Gastrocnemius medialis (tissue), 4 donors: ENCODE data around the gene LMX1B. TPM values are rescaled to one million over a fixed set of nuclear protein-coding genes. Genes with fewer than 3 reads are reported as not detected.

Experiments used
- ATAC-seq, 2 donors: fragments of 150-250 bp; one replicate each; pipeline ENCODE4 v1.9.1; 2016
- DNase-seq, 2 donors: peaks; one replicate each; pipeline ENCODE4 v3.0.0-alpha.2; 2019
- H3K27ac ChIP-seq, 4 donors: fragments of 200-600 bp; sonication (generic); 1 replicate in 1 of 4; 2 replicates in 3 of 4; pipeline ENCODE4 v1.5.1; 2016 to 2018; ENCODE audit warnings: mild to moderate bottlenecking in 2 of 4, moderate library complexity in 1 of 4
- H3K27me3 ChIP-seq, 3 donors: fragments of 200-600 bp; sonication (generic) in 2 of 3; 1 replicate in 1 of 3; 2 replicates in 2 of 3; pipeline versions ENCODE4 v1.5.1 to v1.6.0; 2016 to 2019; ENCODE audit warnings: mild to moderate bottlenecking in 1 of 3, moderate library complexity in 1 of 3
- H3K36me3 ChIP-seq, 2 donors: fragments of 200-600 bp; sonication (generic) in 1 of 2; one replicate each; pipeline ENCODE4 v1.5.1; 2017 to 2018
- H3K4me1 ChIP-seq, 2 donors: fragments of 200-600 bp; sonication (generic) in 1 of 2; one replicate each; pipeline ENCODE4 v1.5.1; 2016 to 2017; ENCODE audit warnings: mild to moderate bottlenecking in 2 of 2
- H3K4me3 ChIP-seq, 4 donors: fragments of 200-600 bp; sonication (generic) in 3 of 4; 1 replicate in 1 of 4; 2 replicates in 3 of 4; pipeline ENCODE4 v1.5.1; 2016 to 2019; ENCODE audit warnings: mild to moderate bottlenecking in 2 of 4
- H3K9me3 ChIP-seq, 3 donors: fragments of 200-600 bp; sonication (generic) in 2 of 3; 1 replicate in 1 of 3; 2 replicates in 2 of 3; pipeline ENCODE4 v1.5.1; 2016 to 2019
- CTCF ChIP-seq, 5 experiments: fragments of 450-650 bp in 3 of 5; fragments of 200-600 bp in 2 of 5; sonication (generic) in 2 of 5; IDR thresholded peaks in 4 of 5; conservative IDR thresholded peaks in 1 of 5; 1 replicate in 4 of 5; 2 replicates in 1 of 5; pipeline ENCODE4 v1.5.1; 2016 to 2019; ENCODE audit warnings: antibody characterized with exemption in 5 of 5, mild to moderate bottlenecking in 3 of 5, moderate library complexity in 3 of 5
- POLR2A ChIP-seq, 2 donors: fragments of 450-650 bp; IDR thresholded peaks; one replicate each; pipeline ENCODE4 v1.6.1; 2017; ENCODE audit warnings: antibody characterized with exemption in 2 of 2, mild to moderate bottlenecking in 2 of 2, moderate library complexity in 2 of 2
- in situ Hi-C, 4 donors: fragments of 200-750 bp; cut with MboI; loops; one replicate each; pipeline versions ENCODE4 v1.15.0 to v1.8.0; 2017; ENCODE audit warnings: low sequenced_read_pairs in 4 of 4
- intact Hi-C: fragments of 100-400 bp; cut with DNase I; formaldehyde crosslinking; loops from one replicate; pipeline ENCODE4 v1.15.1; 2023; ENCODE audit warnings: low total_unique reads
- total RNA-seq, 4 donors: library from RNA; depleted of rRNA; stranded (reverse); fragments of >200 nt; gene quantifications; one replicate each; pipeline versions ENCODE4 v1.1.0 to v1.2.3, GENCODE V29; 2016

Gene LMX1B
- total RNA-seq, 4 donors from 2014 or later = 0.31 to 0.46 (median 0.35) TPM; not detected in 1

- DNase-seq = no peak
- H3K27me3 ChIP-seq = peaks cover 0 to 7% (median 5%) of the 10 kb centered on the region in 3 donors
- intact Hi-C loops = no loop called here
- no peaks in the 10 kb centered on the region for H3K9me3 ChIP-seq
- no peak overlapping the region for H3K27ac ChIP-seq
- H3K36me3 ChIP-seq = no peaks in the 10 kb centered on the region
- in situ Hi-C loops = no loop called here
- TF ChIP-seq POLR2A (IDR thresholded peaks at IDR 0.05) (no peak), CTCF (IDR thresholded peaks at IDR 0.05 in 4 of 5, conservative IDR thresholded peaks at IDR 0.05 in 1 of 5) (no peak)
- H3K4me3 ChIP-seq = no peak overlapping the region
- no peak for ATAC-seq
- no peaks in the 10 kb centered on the region for H3K4me1 ChIP-seq
Measured at GRCh38 chr9:126694206-126695081, 80.7 kb downstream of the LMX1B start.

- Histone ChIP-seq H3K4me3 (no peak overlapping the region), H3K9me3 (no peaks in the 10 kb centered on the region), H3K4me1 (no peaks in the 10 kb centered on the region), H3K27me3 (no peaks in the 10 kb centered on the region), H3K36me3 (no peaks in the 10 kb centered on the region), H3K27ac (no peak overlapping the region)
- intact Hi-C loops = no loop called here
- no peak for DNase-seq
- ATAC-seq = no peak
- in situ Hi-C loops = no loop called here
- no peak for TF ChIP-seq CTCF (IDR thresholded peaks at IDR 0.05 in 4 of 5, conservative IDR thresholded peaks at IDR 0.05 in 1 of 5)
- no peak for TF ChIP-seq POLR2A (IDR thresholded peaks at IDR 0.05)
Measured at GRCh38 chr9:126695186-126695585, 81.5 kb downstream of the LMX1B start.

GRCh38 chr9:126695701-126696400 lies 82.1 kb downstream of the LMX1B start:
- TF ChIP-seq POLR2A (IDR thresholded peaks at IDR 0.05) = no peak
- TF ChIP-seq CTCF (IDR thresholded peaks at IDR 0.05 in 4 of 5, conservative IDR thresholded peaks at IDR 0.05 in 1 of 5) = no peak
- Histone ChIP-seq H3K27me3 (no peaks in the 10 kb centered on the region), H3K4me3 (no peak overlapping the region), H3K9me3 (no peaks in the 10 kb centered on the region), H3K36me3 (no peaks in the 10 kb centered on the region), H3K27ac (no peak overlapping the region), H3K4me1 (no peaks in the 10 kb centered on the region)
- DNase-seq (no peak), ATAC-seq (no peak)
- in situ Hi-C loops = no loop called here
- intact Hi-C loops = no loop called here

GRCh38 chr9:126696401-126697145 lies 82.8 kb downstream of the LMX1B start:
- DNase-seq (no peak), ATAC-seq (no peak)
- no peaks in the 10 kb centered on the region for H3K9me3 ChIP-seq
- TF ChIP-seq POLR2A (IDR thresholded peaks at IDR 0.05) (no peak), CTCF (IDR thresholded peaks at IDR 0.05 in 4 of 5, conservative IDR thresholded peaks at IDR 0.05 in 1 of 5) (no peak)
- H3K4me1 ChIP-seq = no peaks in the 10 kb centered on the region
- intact Hi-C loops = no loop called here
- H3K36me3 ChIP-seq = no peaks in the 10 kb centered on the region
- H3K27ac ChIP-seq = no peak overlapping the region
- H3K4me3 ChIP-seq = no peak overlapping the region
- H3K27me3 ChIP-seq = no peaks in the 10 kb centered on the region
- in situ Hi-C loops = no loop called here
